ENCODE data around the gene GRB10.

The GRB10 gene

DNA sequence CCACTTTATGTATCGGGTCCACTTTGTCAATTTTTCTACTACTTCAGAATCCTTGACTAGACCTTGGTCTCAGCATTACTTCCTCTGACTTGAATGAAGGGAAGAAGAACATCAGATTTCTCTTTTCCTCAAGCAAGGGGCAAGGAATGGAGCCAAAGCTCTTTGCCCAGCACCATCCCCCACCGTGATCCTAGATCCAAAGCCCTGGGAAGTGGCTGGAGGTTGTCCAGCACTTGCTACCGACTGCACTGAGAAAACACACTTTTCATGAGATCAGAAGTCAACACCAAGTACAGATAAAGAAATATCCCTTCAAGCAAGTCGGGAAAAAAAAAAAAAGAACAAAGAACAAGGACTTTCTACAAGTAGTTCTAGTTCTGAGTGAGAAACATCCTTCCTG, 115.4 kb downstream of the GRB10 start:
- H3K36me3 ChIP-seq (ENCODE audit: control insufficient read depth, insufficient read depth, low read length) = peaks cover 52% of the 10 kb centered on the region

DNA sequence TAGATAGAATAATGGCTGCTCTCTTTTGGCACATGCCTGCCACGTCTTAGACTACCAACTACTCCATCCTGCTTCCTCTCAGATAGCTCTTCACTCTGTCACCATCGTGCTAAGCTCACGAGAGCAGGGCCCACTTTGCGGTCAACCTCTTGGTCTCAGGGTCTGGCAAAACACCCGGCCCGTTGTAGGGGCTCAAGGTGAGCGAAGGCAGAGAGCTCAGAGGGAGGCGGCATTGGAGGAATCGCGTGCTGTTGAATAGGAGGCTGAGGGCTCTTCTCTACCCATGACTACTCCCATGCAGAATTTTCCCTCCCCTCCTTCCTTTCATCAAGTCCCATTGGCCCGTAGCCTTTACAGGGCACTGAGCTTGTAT, 116.6 kb downstream of the GRB10 start:
- Histone ChIP-seq H3K4me3 (ENCODE audit: low read depth, low read length) (no peak overlapping the region), H3K9me3 (ENCODE audit: control insufficient read depth, insufficient read depth, low read depth, low read length) (no peaks in the 10 kb centered on the region), H3K9ac (ENCODE audit: low read length) (no peak overlapping the region), H3K4me1 (ENCODE audit: control insufficient read depth, insufficient read depth, low read length) (no peaks in the 10 kb centered on the region), H3K36me3 (ENCODE audit: control insufficient read depth, insufficient read depth, low read length) (peaks cover 53% of the 10 kb centered on the region), H3K27me3 (ENCODE audit: control insufficient read depth, insufficient read depth, low read length) (no peaks in the 10 kb centered on the region), H3K27ac (ENCODE audit: low read depth, low read length) (no peak overlapping the region)

More for the DNA sequence above, 115.4 kb downstream of the GRB10 start:
- no peak overlapping the region for H3K4me3 ChIP-seq (ENCODE audit: low read depth, low read length)
- no peaks in the 10 kb centered on the region for H3K9me3 ChIP-seq (ENCODE audit: control insufficient read depth, insufficient read depth, low read depth, low read length)
- no peak overlapping the region for H3K27ac ChIP-seq (ENCODE audit: low read depth, low read length)
- H3K27me3 ChIP-seq (ENCODE audit: control insufficient read depth, insufficient read depth, low read length) = no peaks in the 10 kb centered on the region
- no peak overlapping the region for H3K9ac ChIP-seq (ENCODE audit: low read length)
- H3K4me1 ChIP-seq (ENCODE audit: control insufficient read depth, insufficient read depth, low read length) = no peaks in the 10 kb centered on the region

DNA sequence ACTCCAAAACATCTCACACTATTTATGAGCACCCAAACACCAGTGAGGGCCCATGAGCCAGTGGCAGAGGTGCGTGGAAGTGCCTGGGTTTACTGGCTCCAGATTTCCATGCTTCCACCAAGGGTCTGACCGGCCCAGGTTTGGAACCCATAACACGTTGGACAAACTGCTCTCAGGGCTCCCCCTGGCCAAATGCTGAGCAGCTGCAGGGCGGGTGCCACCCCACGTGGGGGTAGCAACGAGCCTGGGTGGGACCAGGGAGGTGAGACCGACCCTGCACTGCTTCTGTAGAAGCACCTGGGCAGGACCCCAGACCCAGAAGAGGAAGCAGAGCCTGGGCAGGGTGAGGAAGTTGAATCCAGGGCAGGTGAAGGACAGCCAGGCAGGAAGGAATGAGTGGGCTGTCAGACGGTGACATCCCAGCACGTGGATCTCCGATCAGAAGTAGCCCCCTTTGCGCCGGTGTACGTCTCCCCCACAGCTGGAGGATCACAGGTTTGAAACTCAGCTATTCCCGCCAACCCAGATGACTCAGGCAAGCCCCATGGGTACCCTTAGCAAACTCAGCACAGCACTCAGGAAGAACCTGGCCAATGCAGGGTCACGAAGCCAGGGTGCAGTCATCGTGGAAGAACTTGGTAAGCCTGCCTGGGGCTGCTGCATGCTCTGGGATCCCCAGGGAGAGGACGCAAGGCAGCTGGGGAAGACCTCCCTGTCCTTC, 117.1 kb downstream of the GRB10 start:
- Histone ChIP-seq H3K27me3 (ENCODE audit: control insufficient read depth, insufficient read depth, low read length) (no peaks in the 10 kb centered on the region), H3K9ac (ENCODE audit: low read length) (no peak overlapping the region), H3K27ac (ENCODE audit: low read depth, low read length) (no peak overlapping the region), H3K9me3 (ENCODE audit: control insufficient read depth, insufficient read depth, low read depth, low read length) (no peaks in the 10 kb centered on the region), H3K4me1 (ENCODE audit: control insufficient read depth, insufficient read depth, low read length) (no peaks in the 10 kb centered on the region), H3K36me3 (ENCODE audit: control insufficient read depth, insufficient read depth, low read length) (peaks cover 49% of the 10 kb centered on the region), H3K4me3 (ENCODE audit: low read depth, low read length) (no peak overlapping the region)

DNA sequence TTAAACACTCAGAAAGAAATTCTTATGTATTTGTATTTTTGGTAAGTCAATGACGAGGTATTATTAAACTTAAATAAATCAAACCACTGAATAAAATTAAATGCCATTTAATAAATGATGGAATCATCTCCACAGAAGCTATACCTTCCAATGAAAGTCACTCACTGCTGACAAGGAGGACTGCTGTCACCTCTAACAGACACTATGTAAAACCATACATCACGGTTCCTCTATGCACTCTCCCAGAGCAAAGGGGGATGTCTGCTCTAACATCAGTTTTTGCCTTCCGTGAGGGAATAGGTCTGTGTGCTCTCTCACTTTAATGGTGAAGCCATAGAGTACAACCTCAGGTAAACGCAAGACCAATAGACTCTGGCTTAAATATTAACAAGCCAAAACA, 117.8 kb downstream of the GRB10 start:
- H3K27me3 ChIP-seq (ENCODE audit: control insufficient read depth, insufficient read depth, low read length) = no peaks in the 10 kb centered on the region
- no peak overlapping the region for H3K27ac ChIP-seq (ENCODE audit: low read depth, low read length)

DNA sequence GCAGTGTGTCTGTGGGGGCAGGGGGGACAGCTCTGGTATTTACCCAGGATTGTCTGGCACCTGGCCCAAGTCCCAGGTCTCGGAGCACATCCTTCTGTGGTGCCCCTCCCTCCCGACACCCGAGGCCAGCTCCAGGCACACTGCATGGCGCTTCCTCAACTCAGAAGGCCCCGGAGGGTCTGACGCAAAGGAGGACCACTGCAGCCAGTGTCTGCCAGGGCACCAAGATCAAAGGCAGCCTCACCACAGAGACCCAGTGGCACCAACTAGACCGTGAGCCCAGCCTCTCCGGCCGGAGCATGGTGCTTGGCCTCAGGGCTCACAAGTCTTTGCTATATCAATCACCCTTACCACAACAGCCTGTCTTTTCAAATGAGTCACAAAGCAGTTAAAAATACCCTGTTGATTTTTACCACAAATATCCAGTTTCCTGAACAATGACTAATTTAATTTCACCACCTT, 118.2 kb downstream of the GRB10 start:
- H3K4me1 ChIP-seq (ENCODE audit: control insufficient read depth, insufficient read depth, low read length) = no peaks in the 10 kb centered on the region
- no peaks in the 10 kb centered on the region for H3K27me3 ChIP-seq (ENCODE audit: control insufficient read depth, insufficient read depth, low read length)
- H3K9me3 ChIP-seq (ENCODE audit: control insufficient read depth, insufficient read depth, low read depth, low read length) = no peaks in the 10 kb centered on the region
- H3K4me3 ChIP-seq (ENCODE audit: low read depth, low read length) = no peak overlapping the region
- peaks cover 49% of the 10 kb centered on the region for H3K36me3 ChIP-seq (ENCODE audit: control insufficient read depth, insufficient read depth, low read length)
- H3K27ac ChIP-seq (ENCODE audit: low read depth, low read length) = no peak overlapping the region
- H3K9ac ChIP-seq (ENCODE audit: low read length) = no peak overlapping the region

More for the DNA sequence above, 117.8 kb downstream of the GRB10 start:
- no peaks in the 10 kb centered on the region for H3K9me3 ChIP-seq (ENCODE audit: control insufficient read depth, insufficient read depth, low read depth, low read length)
- H3K4me1 ChIP-seq (ENCODE audit: control insufficient read depth, insufficient read depth, low read length) = no peaks in the 10 kb centered on the region
- no peak overlapping the region for H3K9ac ChIP-seq (ENCODE audit: low read length)
- peaks cover 49% of the 10 kb centered on the region for H3K36me3 ChIP-seq (ENCODE audit: control insufficient read depth, insufficient read depth, low read length)
- H3K4me3 ChIP-seq (ENCODE audit: low read depth, low read length) = no peak overlapping the region

DNA sequence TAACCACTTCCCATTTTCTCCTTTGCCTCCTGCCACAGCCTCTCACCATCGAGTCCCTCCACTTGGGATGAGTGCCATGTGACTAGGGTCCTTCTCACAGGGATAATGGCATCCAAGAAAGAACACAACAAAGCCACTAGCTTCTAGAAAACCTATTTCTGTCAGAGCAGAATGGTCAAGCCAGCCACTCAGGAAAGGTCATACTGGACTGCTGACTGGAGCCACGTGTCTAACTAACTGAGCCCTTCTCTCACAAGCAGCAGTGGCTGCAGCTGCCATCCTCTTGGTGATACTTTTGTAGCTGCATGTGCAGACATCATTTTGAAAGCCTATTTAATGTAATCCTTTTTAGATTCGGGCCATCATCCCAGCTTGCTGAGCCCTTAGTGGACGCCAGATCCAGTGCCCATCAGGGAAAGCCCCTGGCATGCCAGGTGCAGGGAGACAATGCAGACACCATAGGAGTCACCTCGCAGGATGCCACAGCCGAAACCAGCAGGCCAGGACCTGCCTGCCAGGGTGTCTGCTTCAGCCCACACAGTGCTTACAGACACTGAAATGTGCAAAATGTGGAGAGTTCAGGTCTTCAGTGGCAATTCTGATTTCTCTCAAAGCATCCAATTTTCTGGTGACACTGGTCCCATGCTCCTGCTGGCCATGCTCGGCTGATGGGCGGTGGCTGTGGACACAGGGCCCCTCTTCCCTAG, 119.1 kb downstream of the GRB10 start:
- no peak overlapping the region for H3K27ac ChIP-seq (ENCODE audit: low read depth, low read length)

DNA sequence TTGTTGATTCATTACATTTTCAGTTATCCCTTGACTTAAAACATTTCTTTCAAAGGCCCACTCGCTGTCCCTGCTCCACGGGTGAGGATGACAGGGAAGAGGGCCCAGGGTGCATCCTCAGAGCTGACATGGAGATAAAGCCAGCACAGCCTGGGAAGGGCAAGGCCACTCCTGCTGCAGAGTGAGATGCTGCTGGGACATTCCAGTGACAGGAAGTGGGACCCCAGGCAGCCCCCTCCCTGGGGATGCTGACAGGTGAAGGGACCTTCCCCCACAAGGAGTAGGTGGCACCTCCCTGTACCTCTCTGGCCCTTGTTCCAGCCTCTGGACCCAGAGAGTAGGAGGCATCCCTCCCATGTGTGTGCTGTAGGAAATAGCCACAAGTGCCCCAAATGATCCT, 119.7 kb downstream of the GRB10 start:
- Histone ChIP-seq H3K27ac (ENCODE audit: low read depth, low read length) (no peak overlapping the region), H3K9ac (ENCODE audit: low read length) (no peak overlapping the region), H3K27me3 (ENCODE audit: control insufficient read depth, insufficient read depth, low read length) (no peaks in the 10 kb centered on the region), H3K4me1 (ENCODE audit: control insufficient read depth, insufficient read depth, low read length) (no peaks in the 10 kb centered on the region), H3K9me3 (ENCODE audit: control insufficient read depth, insufficient read depth, low read depth, low read length) (no peaks in the 10 kb centered on the region), H3K4me3 (ENCODE audit: low read depth, low read length) (no peak overlapping the region), H3K36me3 (ENCODE audit: control insufficient read depth, insufficient read depth, low read length) (peaks cover 43% of the 10 kb centered on the region)

More for the DNA sequence above, 119.1 kb downstream of the GRB10 start:
- Histone ChIP-seq H3K36me3 (ENCODE audit: control insufficient read depth, insufficient read depth, low read length) (peaks cover 44% of the 10 kb centered on the region), H3K9me3 (ENCODE audit: control insufficient read depth, insufficient read depth, low read depth, low read length) (no peaks in the 10 kb centered on the region), H3K9ac (ENCODE audit: low read length) (no peak overlapping the region), H3K4me3 (ENCODE audit: low read depth, low read length) (no peak overlapping the region), H3K27me3 (ENCODE audit: control insufficient read depth, insufficient read depth, low read length) (no peaks in the 10 kb centered on the region), H3K4me1 (ENCODE audit: control insufficient read depth, insufficient read depth, low read length) (no peaks in the 10 kb centered on the region)

DNA sequence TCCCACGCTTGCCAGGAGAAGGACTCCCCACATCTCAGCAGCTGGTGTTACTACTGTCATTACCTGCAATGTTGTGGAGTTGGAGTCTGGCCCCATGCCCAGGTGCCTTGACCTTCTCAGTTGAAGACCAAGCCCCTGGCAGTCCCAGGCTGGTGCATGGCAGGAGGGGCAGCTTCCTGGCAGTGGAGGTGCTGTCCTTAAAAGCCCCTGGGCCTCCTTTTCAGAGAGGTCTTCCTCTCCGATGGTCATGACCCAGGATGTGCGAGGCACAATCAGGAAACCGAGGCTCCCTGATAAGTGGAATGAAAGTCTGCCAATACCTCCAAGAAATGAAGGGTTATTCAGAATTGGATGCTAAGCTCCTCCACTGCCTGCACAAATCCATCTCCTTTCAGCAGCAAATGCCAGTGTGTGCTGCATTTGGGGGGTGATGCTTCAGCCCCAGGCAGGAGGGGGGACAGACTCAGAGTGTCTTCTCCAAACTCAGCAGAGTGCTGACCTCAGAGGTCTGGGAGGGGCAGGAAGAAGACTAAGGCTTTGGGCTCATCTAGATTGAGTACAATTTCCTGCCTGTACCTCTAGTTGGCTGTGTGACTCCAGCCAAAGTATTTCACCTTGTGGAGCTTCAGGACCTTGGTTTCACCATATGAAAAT, 120.5 kb downstream of the GRB10 start:
- Histone ChIP-seq H3K4me1 (ENCODE audit: control insufficient read depth, insufficient read depth, low read length) (no peaks in the 10 kb centered on the region), H3K36me3 (ENCODE audit: control insufficient read depth, insufficient read depth, low read length) (peaks cover 39% of the 10 kb centered on the region), H3K27ac (ENCODE audit: low read depth, low read length) (no peak overlapping the region), H3K9ac (ENCODE audit: low read length) (no peak overlapping the region), H3K4me3 (ENCODE audit: low read depth, low read length) (no peak overlapping the region), H3K27me3 (ENCODE audit: control insufficient read depth, insufficient read depth, low read length) (no peaks in the 10 kb centered on the region), H3K9me3 (ENCODE audit: control insufficient read depth, insufficient read depth, low read depth, low read length) (no peaks in the 10 kb centered on the region)

DNA sequence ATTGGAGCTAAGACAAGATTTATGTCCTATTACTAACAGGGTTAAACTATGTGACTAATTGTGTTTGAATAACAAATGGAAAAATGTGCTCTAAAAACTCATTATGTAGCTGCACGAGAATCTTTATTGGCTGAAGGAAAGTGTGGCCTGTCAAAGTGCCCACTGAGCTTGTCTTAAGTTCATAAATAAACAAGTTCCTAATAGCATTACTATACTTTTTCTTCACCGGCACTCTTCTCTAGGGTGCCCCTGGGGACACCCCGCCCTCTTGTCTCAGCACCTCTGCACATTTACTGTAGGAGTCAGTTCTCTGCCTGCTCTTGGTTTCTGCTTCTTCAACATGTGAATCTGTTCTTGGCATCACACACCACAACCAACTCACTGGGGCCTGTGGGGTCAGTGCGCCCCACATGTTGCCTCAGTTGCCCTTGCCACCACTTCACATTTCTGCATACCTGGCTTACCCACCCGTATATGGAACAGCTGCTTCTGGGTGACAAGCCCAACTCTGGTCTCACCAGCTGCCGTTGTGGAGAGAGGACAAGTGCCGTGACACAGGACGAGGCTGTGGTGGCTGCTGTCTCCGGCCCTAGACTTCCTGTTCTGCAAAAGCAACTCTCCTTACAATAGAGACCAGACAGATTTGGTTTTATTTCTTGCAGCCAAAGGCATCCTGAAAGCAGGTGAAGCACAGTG, 121.2 kb downstream of the GRB10 start:
- Histone ChIP-seq H3K27ac (ENCODE audit: low read depth, low read length) (no peak overlapping the region), H3K27me3 (ENCODE audit: control insufficient read depth, insufficient read depth, low read length) (no peaks in the 10 kb centered on the region), H3K36me3 (ENCODE audit: control insufficient read depth, insufficient read depth, low read length) (peaks cover 38% of the 10 kb centered on the region; the same call in 1 of the 2 replicates), H3K9me3 (ENCODE audit: control insufficient read depth, insufficient read depth, low read depth, low read length) (no peaks in the 10 kb centered on the region), H3K9ac (ENCODE audit: low read length) (no peak overlapping the region), H3K4me3 (ENCODE audit: low read depth, low read length) (no peak overlapping the region), H3K4me1 (ENCODE audit: control insufficient read depth, insufficient read depth, low read length) (no peaks in the 10 kb centered on the region)

DNA sequence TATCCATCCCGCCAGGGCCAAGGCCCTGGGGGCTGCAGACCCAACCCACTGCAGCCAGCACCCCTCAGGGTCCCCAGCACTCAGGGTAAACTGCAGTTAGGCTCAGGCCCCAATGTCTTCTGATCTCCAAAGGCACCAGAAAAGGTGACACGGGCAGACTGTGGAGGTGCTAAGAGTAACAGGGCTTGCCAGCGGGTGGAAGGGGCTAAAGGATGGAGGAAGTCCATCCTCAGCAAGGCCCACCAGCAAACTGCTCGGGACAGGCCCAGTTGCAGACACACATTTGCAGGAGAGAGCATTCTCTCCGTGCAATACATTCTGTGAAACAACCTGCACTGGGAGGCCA, 121.9 kb downstream of the GRB10 start:
- H3K9ac ChIP-seq (ENCODE audit: low read length) = no peak overlapping the region
- peaks cover 34% of the 10 kb centered on the region; the same call in 1 of the 2 replicates for H3K36me3 ChIP-seq (ENCODE audit: control insufficient read depth, insufficient read depth, low read length)
- H3K27ac ChIP-seq (ENCODE audit: low read depth, low read length) = no peak overlapping the region

More for the DNA sequence above, 121.9 kb downstream of the GRB10 start:
- no peaks in the 10 kb centered on the region for H3K9me3 ChIP-seq (ENCODE audit: control insufficient read depth, insufficient read depth, low read depth, low read length)
- H3K4me3 ChIP-seq (ENCODE audit: low read depth, low read length) = no peak overlapping the region
- no peaks in the 10 kb centered on the region for H3K27me3 ChIP-seq (ENCODE audit: control insufficient read depth, insufficient read depth, low read length)
- no peaks in the 10 kb centered on the region for H3K4me1 ChIP-seq (ENCODE audit: control insufficient read depth, insufficient read depth, low read length)
